HG02763 (cell line): ENCODE data around the gene PTN.
"Not testable (repeated sequence)": the region's sequence is repeated elsewhere in the genome, so short reads cannot be mapped to it uniquely, and the experiment has no call there.

ENCODE experiments used
- ATAC-seq: cut with Tn5 transposase; IDR thresholded peaks from one replicate; pipeline ENCODE4 v1.9.1; 2021; ENCODE audit warnings: mild to moderate bottlenecking, moderate library complexity; ENCODE audit not compliant: unreplicated experiment

The PTN gene

GRCh38 chr7:137268001-137268865 is 75.3 kb downstream of the PTN start:
- ATAC-seq: not testable (repeated sequence)

GRCh38 chr7:137266764-137267163 is 76.8 kb downstream of the PTN start:
- ATAC-seq: no peak

- ATAC-seq: not testable (repeated sequence)
Measured at GRCh38 chr7:137265480-137265879, 78.1 kb downstream of the PTN start.

GRCh38 chr7:137262599-137262998 is 80.9 kb downstream of the PTN start:
- ATAC-seq: no peak

- no peak for ATAC-seq
Measured at GRCh38 chr7:137258552-137258951, 85.0 kb downstream of the PTN start.

- no peak for ATAC-seq
Measured at GRCh38 chr7:137254766-137255165, 88.8 kb downstream of the PTN start.

- no peak for ATAC-seq
Measured at GRCh38 chr7:137245890-137246289, 97.6 kb downstream of the PTN start.

DNA sequence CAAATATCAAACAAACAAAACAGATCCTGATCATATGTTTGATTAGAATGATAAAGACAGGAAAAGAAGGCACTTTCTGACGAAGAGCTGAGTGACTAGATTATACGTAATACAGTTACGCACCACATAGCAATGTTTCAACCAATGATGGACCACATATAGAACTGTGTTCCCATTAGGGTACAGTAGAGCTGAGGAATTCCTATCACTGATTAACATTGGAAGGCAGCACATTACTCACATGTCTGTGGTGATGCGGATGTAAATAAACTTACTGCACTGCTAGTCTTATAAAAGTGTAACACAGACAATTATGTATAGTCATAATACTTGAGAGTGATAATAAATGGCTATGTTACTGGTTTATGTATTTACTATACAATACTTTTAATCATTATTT is 98.3 kb downstream of the PTN start:
- no peak for ATAC-seq

- no peak for ATAC-seq
Measured at GRCh38 chr7:137243741-137244140, 99.8 kb downstream of the PTN start.

DNA sequence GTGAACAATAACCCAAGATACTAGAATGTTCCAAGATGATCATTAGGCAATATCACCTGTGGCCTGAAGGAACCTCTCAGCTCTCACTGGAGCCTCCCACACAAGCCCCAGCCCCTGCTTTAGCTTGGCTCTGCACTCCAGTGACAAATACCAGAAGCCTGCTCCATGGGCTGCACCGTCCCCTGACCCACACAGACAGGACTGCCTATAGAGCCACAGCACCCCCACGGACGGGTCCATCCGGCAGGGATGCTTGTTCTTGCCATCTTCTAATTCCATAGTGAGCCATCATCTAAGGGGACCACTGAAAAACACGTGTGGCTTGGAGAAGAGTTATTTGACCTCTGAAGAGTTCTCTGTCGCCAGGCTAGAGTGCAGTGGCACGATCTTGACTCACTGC is 100.9 kb downstream of the PTN start:
- ATAC-seq: no peak

DNA sequence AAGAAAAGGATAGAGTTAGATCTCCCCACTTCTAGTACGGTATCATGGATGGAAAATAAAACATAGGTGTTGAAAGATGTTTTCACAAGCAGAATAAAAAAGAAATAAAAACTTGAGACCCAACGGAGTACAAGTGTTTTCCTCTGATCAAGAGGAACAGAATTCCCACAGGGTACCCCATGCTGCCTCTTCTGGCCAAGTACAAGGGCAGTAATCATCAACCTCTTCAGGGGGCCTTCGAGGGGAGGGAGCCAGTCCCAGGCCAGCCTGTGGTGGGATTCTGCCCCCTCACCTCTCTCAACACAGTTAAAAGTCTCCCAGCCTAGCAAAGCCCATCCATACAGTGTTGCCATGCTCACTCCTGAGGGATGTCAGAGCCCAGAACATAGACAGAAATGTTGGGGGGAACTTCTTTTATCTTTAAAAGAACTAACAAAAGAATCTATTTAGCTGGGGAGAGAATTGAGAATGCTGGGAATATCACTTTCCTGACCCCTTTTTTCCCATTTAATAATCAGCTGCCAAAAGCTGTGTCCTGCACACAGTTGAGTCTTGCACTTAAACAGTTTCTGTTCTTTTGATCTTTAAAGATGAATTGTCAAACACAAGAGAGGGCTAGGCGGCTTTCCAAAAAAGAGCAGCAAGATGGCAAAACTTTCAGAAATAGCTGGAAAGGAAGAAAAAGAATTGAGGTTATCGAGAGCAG is 101.7 kb downstream of the PTN start:
- ATAC-seq: no peak

GRCh38 chr7:137239186-137239585 is 104.3 kb downstream of the PTN start:
- ATAC-seq: not testable (repeated sequence)

DNA sequence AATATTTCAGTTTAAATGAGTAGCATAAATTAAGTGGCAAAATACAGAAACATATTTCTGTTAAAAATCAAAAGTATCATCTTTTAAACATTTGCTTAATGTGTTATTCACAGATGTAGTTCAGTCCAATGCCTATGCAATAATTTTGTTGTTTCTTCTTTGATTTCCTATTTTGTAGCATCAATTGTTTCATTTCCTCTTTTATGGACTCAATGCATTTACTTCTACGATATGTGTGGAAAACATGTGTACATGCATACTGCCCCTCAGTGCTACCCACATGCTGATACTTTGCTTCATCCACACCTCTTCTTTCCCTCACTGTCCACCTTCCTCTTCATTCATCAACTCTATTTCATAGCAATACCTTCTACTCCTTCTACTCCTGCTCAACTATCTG is 108.1 kb downstream of the PTN start:
- no peak for ATAC-seq

DNA sequence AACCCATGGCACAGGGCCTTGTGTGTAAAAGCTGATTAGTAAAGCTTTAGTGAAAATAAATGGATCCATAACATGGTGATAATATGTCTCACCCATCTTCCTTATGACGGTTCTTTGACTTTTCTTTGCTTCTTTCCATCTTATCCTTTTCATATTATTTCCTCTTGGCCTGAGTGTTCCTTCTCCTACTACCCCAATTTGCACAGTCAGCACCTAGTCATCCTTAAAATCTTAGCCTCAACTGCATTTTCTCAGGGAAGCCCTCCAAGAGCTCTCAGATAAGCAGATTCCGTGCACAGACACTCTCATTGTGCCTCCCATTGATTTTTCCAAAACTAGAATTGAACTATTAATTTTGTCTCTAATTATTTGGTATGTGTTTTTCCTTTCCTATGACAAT is 112.4 kb downstream of the PTN start:
- ATAC-seq: no peak

GRCh38 chr7:137221467-137221866 is 122.1 kb downstream of the PTN start:
- no peak for ATAC-seq

DNA sequence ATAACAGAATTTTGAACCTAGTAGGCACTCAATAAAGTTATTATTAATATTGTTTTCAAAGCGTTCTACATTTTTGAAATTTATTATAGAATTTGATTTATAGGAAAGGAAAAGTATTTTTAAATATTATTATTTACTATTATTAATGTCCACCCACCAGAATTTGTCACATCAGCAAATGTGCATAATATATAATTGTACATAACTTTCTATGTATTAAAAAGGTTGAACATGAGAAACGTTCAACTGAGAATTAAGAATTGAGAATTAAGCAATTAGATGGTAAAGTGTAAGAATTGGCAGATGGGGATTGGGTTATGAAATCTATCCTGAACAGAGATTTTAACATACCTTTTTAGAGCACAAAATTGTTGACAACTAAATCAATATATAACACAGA is 129.8 kb downstream of the PTN start:
- no peak for ATAC-seq

DNA sequence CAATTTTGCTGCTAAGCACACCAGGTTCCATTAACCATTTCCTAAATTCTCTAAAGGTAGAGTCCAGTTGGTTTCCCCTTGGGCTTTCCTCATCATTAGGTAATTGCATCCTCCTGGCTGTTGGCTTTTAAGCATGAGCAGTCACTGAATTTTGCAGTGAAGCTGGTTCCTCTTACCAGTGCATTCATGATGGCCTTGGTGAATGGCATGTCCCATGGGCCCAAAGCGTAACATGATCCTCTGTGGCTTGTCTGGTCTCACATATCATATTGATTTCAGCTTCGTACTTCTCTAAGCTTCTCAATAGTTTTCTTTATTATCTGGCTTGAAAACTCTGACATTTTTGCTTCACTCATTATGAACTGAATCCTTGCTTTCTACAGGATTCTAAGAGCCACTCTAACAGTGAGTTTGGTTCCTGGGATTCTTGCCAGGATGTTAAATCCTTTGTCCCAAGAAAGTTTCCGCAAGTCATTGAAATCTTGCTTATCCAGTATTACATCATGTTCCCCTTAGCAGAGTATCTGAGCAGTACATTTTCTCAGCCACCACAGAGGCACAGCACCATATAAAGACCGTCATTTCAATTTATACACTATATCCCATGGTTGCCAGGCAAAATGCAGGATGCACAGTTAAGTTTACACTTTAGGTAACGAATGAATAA is 134.2 kb downstream of the PTN start:
- no peak for ATAC-seq

DNA sequence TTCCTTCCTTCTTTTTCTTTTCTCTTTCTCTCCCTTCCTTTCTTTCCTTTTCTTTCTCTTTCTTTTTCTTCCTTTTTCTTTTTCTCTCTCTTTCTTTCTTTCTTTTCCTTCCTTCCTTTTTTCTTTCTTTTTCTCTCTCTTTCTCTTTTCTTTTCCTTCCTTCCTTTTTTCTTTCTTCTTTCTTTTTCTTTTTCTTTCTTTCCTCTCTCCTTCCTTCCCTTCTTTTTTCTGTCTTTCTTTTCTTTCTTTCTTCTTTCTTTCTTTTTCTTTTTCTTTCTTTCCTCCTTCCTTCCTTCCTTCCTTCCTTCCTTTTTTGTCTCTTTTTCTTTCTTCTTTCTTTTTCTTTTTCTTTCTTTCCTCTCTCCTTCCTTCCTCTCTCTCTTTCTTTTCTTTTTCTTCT is 136.8 kb downstream of the PTN start:
- ATAC-seq: no peak

DNA sequence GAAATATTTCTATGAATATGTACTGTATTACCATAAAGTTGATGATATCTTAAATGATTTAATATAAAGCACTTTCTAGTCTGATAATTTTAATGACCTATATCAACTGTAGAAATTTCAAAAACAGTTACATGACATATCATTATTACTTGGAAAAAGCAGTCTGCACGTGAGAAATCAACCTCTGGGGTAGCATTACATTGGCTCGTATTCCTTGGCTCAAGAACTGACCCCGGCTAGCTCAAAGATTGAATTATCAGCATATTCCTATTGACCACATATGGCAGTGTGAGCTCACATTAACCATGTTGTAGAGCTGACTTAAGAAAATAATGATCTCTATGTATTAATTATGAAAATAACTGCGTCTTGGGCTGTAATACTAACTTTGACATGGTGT is 139.3 kb downstream of the PTN start:
- no peak for ATAC-seq

- ATAC-seq: no peak
Measured at GRCh38 chr7:137203351-137203750, 140.2 kb downstream of the PTN start.

DNA sequence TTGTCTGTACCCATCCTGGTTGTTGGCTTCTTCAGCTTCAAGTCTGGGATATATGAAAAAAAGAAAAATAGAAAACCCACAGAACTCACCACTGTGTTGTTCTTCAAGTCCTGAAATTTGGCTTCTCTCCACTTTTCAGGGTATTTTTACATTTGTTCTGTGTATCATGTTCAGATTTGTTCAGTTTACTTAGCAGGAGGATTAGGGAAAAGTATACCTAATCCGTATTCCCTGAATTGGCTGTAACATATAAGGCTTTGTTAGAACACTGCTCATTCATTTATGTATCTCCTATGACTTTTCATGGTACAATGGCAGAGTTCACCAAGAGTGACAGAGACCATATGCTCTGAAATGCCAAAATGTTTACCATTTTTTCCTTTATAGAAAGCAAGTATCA is 146.9 kb downstream of the PTN start:
- no peak for ATAC-seq

- ATAC-seq: no peak
Measured at GRCh38 chr7:137195996-137196395, 147.5 kb downstream of the PTN start.
